ENCODE results near the gene PRIMA1.

DNA sequence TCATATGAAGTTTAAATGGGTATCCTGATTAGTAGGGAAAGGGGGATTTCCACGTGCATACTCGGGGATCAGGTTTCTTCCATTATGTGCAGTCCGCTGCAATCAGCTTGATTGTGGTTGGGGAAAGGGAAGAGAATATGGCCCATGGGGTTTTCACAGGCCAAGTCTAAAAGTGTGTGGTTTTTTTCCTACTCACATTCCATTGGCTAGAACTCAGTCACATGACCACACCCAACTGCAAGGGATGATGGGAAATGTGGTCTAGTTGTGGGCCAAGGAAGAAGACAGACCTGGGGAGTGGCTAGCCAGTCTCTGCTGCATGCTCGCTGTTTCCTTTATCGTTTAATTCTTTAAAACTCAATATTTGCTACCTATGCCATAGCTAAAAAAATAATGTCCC lies 105.1 kb downstream of the PRIMA1 start:
- TF ChIP-seq, protein P1, sequence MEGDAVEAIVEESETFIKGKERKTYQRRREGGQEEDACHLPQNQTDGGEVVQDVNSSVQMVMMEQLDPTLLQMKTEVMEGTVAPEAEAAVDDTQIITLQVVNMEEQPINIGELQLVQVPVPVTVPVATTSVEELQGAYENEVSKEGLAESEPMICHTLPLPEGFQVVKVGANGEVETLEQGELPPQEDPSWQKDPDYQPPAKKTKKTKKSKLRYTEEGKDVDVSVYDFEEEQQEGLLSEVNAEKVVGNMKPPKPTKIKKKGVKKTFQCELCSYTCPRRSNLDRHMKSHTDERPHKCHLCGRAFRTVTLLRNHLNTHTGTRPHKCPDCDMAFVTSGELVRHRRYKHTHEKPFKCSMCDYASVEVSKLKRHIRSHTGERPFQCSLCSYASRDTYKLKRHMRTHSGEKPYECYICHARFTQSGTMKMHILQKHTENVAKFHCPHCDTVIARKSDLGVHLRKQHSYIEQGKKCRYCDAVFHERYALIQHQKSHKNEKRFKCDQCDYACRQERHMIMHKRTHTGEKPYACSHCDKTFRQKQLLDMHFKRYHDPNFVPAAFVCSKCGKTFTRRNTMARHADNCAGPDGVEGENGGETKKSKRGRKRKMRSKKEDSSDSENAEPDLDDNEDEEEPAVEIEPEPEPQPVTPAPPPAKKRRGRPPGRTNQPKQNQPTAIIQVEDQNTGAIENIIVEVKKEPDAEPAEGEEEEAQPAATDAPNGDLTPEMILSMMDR (IDR thresholded peaks at IDR 0.05) = no peak
- TF ChIP-seq POLR2AphosphoS5 (IDR thresholded peaks at IDR 0.05; ENCODE audit: low read depth, low read length) = no peak
- TF ChIP-seq, protein P2, sequence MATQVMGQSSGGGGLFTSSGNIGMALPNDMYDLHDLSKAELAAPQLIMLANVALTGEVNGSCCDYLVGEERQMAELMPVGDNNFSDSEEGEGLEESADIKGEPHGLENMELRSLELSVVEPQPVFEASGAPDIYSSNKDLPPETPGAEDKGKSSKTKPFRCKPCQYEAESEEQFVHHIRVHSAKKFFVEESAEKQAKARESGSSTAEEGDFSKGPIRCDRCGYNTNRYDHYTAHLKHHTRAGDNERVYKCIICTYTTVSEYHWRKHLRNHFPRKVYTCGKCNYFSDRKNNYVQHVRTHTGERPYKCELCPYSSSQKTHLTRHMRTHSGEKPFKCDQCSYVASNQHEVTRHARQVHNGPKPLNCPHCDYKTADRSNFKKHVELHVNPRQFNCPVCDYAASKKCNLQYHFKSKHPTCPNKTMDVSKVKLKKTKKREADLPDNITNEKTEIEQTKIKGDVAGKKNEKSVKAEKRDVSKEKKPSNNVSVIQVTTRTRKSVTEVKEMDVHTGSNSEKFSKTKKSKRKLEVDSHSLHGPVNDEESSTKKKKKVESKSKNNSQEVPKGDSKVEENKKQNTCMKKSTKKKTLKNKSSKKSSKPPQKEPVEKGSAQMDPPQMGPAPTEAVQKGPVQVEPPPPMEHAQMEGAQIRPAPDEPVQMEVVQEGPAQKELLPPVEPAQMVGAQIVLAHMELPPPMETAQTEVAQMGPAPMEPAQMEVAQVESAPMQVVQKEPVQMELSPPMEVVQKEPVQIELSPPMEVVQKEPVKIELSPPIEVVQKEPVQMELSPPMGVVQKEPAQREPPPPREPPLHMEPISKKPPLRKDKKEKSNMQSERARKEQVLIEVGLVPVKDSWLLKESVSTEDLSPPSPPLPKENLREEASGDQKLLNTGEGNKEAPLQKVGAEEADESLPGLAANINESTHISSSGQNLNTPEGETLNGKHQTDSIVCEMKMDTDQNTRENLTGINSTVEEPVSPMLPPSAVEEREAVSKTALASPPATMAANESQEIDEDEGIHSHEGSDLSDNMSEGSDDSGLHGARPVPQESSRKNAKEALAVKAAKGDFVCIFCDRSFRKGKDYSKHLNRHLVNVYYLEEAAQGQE (IDR thresholded peaks at IDR 0.05; ENCODE audit: insufficient read depth in 1 of 2, low read depth in 2 of 2, low read length in 1 of 2) = no peak
- TF ChIP-seq SIN3A (IDR thresholded peaks at IDR 0.05; ENCODE audit: borderline replicate concordance, insufficient read depth, low read depth, low read length) = no peak

All from Panc1 (cell line).